ENCODE measurements around the gene PIK3C3.
"Not testable (repeated sequence)": the region's sequence is repeated elsewhere in the genome, so short reads cannot be mapped to it uniquely, and the experiment has no call there.

Gene PIK3C3

GRCh38 chr18:42004653-42005052 is 49.6 kb downstream of the PIK3C3 start:
- no peak for ATAC-seq
- TF ChIP-seq TCF4 (CRISPR knock-in tag; IDR thresholded peaks at IDR 0.05; ENCODE audit: borderline replicate concordance) (no peak), ZC3H10 (CRISPR knock-in tag; IDR thresholded peaks at IDR 0.05) (no peak), PPARA (CRISPR knock-in tag; IDR thresholded peaks at IDR 0.05; ENCODE audit: borderline replicate concordance) (no peak)

GRCh38 chr18:42005782-42006181 is 50.7 kb downstream of the PIK3C3 start:
- no peak for TF ChIP-seq TCF4 (CRISPR knock-in tag; IDR thresholded peaks at IDR 0.05; ENCODE audit: borderline replicate concordance)
- TF ChIP-seq TSHZ2 (CRISPR knock-in tag; IDR thresholded peaks at IDR 0.05) = no peak
- TF ChIP-seq PATZ1 (CRISPR knock-in tag; IDR thresholded peaks at IDR 0.05; ENCODE audit: borderline replicate concordance) = no peak
- no peak for TF ChIP-seq OSR1 (CRISPR knock-in tag; IDR thresholded peaks at IDR 0.05)
- no peak for TF ChIP-seq ZFP3 (CRISPR knock-in tag; IDR thresholded peaks at IDR 0.05)
- TF ChIP-seq SNAI2 (CRISPR knock-in tag; IDR thresholded peaks at IDR 0.05) = no peak
- ATAC-seq = no peak

GRCh38 chr18:42009457-42009856 is 54.4 kb downstream of the PIK3C3 start:
- ATAC-seq = not testable (repeated sequence)

- TF ChIP-seq PPARA (CRISPR knock-in tag; IDR thresholded peaks at IDR 0.05; ENCODE audit: borderline replicate concordance) = no peak
- no peak for TF ChIP-seq GLIS3 (CRISPR knock-in tag; IDR thresholded peaks at IDR 0.05)
- no peak for TF ChIP-seq TSHZ2 (CRISPR knock-in tag; IDR thresholded peaks at IDR 0.05)
- no peak for TF ChIP-seq ZFP30 (CRISPR knock-in tag; IDR thresholded peaks at IDR 0.05)
- no peak for TF ChIP-seq OSR1 (CRISPR knock-in tag; IDR thresholded peaks at IDR 0.05)
- no peak for TF ChIP-seq ZNF565 (CRISPR knock-in tag; conservative IDR thresholded peaks at IDR 0.05; ENCODE audit: low read depth)
- ATAC-seq = no peak
Measured at GRCh38 chr18:42011053-42011452, 56.0 kb downstream of the PIK3C3 start.

- TF ChIP-seq GLIS3 (CRISPR knock-in tag; IDR thresholded peaks at IDR 0.05) = no peak
- no peak for TF ChIP-seq ZNF565 (CRISPR knock-in tag; conservative IDR thresholded peaks at IDR 0.05; ENCODE audit: low read depth)
- TF ChIP-seq CSRNP3 (CRISPR knock-in tag; IDR thresholded peaks at IDR 0.05) = no peak
- no peak for TF ChIP-seq ZNF8 (CRISPR knock-in tag; IDR thresholded peaks at IDR 0.05)
- no peak for TF ChIP-seq ZFP3 (CRISPR knock-in tag; IDR thresholded peaks at IDR 0.05)
- TF ChIP-seq TCF4 (CRISPR knock-in tag; IDR thresholded peaks at IDR 0.05; ENCODE audit: borderline replicate concordance) = no peak
- TF ChIP-seq ZNF70 (CRISPR knock-in tag; IDR thresholded peaks at IDR 0.05) = no peak
- TF ChIP-seq CREB5 (CRISPR knock-in tag; IDR thresholded peaks at IDR 0.05; ENCODE audit: low read depth) = no peak
- TF ChIP-seq PATZ1 (CRISPR knock-in tag; IDR thresholded peaks at IDR 0.05; ENCODE audit: borderline replicate concordance) = no peak
- TF ChIP-seq TOX (CRISPR knock-in tag; IDR thresholded peaks at IDR 0.05; ENCODE audit: borderline replicate concordance) = no peak
- TF ChIP-seq ZC3H10 (CRISPR knock-in tag; IDR thresholded peaks at IDR 0.05) = no peak
- no peak for TF ChIP-seq ESRRG (CRISPR knock-in tag; IDR thresholded peaks at IDR 0.05)
- no peak for TF ChIP-seq ZFP30 (CRISPR knock-in tag; IDR thresholded peaks at IDR 0.05)
- ATAC-seq = no peak
Measured at GRCh38 chr18:42018831-42019230, 63.8 kb downstream of the PIK3C3 start.
